ENCODE measurements around the gene OGDH.
"Not testable (repeated sequence)": the region's sequence is repeated elsewhere in the genome, so short reads cannot be mapped to it uniquely, and the experiment has no call there.

The OGDH gene

DNA sequence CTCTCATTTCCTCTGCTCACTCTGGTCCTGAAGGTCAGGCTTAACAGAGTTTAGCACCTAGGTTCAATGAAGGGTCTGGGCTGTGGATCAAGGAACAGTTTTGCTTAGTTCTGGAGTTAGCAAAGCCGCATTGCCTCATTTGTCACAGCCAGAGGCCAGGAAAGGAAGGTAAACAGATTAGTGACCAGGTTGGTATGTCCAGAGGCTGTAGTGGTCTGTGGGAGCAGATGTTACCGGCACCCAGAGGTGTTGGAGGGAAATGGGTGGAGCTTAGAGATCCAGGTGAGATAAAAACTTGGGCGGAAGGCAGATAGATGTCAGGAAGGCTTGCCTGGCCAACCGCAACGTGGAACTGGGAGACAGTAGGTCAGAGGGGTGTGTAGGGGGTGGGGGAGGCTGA is 105.6 kb downstream of the OGDH start:
- no peak for TF ChIP-seq ZNF274 (IDR thresholded peaks at IDR 0.05; ENCODE audit: low read depth, low read length)
- no peak overlapping the region for H3K4me3 ChIP-seq (ENCODE audit: low read length)

DNA sequence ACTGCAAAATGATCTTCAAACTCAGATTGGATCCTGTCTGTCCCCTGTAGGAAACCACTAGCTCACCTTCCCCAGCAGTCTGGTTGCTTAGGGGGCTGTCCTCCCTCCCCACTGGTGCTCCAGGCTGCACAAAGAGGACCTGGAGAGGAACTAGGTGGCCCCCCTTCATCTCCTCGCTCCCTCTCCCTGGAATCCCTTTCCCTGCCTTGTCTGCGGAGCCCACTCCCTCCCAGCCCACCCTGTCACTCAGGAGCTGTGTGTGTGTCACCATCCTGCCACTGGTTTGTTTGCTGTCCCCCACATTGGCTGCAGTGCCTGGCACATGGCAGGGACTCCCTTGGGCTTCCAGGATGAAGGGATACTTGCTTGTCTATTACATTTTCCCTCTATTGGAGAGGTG is 106.7 kb downstream of the OGDH start:
- no peak for TF ChIP-seq ZNF274 (IDR thresholded peaks at IDR 0.05; ENCODE audit: low read depth, low read length)
- H3K4me3 ChIP-seq (ENCODE audit: low read length): no peak overlapping the region

DNA sequence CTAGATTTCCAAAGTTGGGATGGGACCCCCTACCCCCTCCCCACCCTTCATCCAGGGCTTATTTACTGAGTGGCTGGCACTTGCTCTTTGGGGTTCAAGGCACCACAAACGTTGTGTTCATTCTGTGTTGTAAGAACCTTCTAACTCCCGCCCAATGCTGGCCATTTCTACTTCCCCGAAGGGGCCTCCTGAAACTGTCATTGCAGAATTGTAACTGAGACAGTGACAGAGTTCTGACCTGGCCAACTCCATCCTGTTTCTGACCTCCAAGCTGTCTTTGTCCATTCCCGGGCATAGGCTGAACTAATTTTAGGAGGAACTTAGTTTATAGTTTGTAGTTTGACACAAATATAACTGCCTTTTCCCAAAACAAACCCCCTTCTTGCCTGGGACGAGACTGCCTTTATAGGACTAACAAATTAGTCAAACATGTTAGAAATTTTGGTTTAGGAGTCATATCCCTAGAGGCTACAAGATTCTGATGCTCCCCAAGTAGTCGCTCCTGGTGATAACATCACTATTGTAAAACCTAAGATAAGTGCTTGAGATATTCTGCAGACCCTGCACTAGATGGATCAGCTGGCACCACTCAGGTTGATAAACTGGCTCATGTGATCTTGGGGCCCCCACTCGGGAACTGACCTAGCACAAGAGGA is 107.4 kb downstream of the OGDH start:
- no peak overlapping the region for H3K4me3 ChIP-seq (ENCODE audit: low read length)
- TF ChIP-seq ZNF274 (IDR thresholded peaks at IDR 0.05; ENCODE audit: low read depth, low read length): no peak

DNA sequence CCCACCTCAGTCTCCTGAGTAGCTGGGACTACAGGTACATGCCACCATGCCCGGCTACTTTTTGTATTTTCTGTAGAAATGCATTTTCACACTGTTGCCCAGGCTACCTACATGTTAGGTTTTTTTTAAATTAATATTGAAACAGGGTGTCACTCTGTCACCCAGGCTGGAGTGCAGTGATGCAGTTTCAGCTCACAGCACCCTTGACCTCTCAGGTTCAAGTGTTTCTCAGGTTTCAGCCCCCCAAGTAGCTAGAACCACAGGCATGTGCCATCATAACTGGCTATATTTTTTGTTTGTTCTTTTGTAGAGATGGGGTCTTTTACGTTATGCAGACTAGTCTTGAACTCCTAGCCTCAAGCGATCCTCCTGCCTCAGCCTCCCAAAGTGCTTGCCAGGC is 109.8 kb downstream of the OGDH start:
- no peak for TF ChIP-seq ZNF274 (IDR thresholded peaks at IDR 0.05; ENCODE audit: low read depth, low read length)
- H3K4me3 ChIP-seq (ENCODE audit: low read length): no peak overlapping the region

DNA sequence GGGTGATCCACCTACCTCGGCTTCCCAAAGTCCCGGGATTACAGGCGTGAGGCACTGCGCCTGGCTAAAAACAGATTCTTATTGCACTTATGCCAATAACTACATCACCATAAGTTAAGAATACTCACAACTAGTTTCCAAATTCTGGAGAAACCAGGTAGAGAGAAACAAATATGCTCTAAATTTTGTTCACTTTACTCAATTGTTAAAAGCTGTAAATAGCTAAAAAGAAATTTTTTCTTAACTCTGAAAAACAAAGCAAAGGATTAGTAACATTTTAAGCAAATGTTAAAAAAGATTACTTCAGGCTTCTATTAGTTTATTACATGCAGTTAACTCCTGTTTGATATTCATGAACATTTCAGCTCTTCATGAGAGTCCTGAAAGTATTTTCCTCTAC is 113.9 kb downstream of the OGDH start:
- no peak overlapping the region for H3K4me3 ChIP-seq (ENCODE audit: low read length)
- no peak for TF ChIP-seq ZNF274 (IDR thresholded peaks at IDR 0.05; ENCODE audit: low read depth, low read length)

DNA sequence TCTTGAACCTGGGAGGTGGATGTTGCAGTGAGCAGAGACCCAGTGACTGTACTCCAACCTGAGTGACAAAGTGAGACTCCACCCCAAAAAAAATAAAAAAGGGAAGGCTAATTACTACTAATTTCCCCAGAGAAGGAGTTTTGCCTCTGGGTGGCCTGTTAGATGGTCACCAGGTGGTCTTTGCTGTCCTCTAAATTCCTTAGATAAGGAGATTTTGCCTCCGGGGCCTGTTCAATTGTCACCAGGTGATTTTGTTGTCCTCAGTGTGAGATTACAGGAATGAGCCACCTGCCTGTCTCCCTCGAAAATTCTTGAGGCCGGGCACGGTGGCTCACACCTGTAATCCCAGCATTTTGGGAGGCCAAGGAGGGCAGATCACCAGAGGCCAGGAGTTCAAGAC is 117.8 kb downstream of the OGDH start:
- TF ChIP-seq ZNF274 (IDR thresholded peaks at IDR 0.05; ENCODE audit: low read depth, low read length): no peak
- H3K4me3 ChIP-seq (ENCODE audit: low read length): no peak overlapping the region

DNA sequence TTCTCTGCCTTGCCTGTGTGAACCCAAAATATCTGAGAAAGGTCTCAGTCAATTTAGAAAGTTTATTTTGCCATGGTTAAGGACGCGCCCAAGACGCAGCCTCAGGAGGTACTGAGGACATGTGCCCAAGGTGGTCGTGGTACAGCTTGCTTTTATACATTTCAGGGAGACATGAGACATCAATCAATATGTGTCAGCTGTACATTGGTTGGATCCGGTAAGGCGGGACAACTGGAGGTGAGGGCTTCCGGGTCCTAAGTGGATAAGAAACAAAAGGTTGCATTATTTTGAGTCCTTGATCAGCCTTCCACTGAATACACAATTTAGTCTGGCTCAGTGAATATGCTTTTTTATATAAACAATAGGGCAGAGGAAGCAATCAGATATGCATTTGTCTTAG is 119.8 kb downstream of the OGDH start:
- H3K4me3 ChIP-seq (ENCODE audit: low read length): not testable (repeated sequence)

DNA sequence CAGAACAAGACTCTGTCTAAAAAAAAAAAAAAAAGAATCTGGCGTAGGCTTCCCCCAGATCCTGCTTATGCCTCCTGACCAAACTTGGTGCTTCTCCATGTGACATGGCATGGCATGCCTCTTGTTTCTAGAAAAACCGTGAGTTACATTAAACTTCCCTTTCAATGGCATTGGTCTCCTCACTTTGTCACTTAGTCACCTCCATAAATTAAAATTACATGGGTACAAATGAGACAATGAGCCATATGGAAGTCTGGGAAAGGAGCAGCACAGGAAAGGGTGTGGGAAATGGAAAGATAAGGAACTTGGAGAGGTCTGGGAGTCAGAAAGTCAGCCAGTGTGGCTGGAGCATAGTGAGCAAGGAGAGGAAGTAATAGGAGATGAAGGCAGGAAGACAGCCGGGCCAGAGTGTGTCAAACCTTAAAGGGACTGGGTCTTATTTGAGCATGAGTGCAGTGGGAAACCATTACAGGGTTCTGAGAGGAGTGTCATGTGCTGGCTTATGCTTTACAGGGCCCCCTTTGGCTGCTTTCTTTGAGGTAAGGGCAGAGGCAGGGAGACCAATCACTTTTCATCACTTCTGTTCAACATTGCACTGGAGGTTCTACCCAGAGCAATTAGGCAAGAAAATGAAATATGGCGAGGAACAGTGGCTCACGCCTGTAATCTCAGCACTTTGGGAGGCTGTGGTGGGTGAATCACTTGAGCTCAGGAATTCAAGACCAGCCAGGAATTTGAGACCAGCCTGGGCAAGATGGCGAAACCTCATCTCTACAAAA is 120.9 kb downstream of the OGDH start:
- TF ChIP-seq ZNF274 (IDR thresholded peaks at IDR 0.05; ENCODE audit: low read depth, low read length): no peak
- no peak overlapping the region for H3K4me3 ChIP-seq (ENCODE audit: low read length)

DNA sequence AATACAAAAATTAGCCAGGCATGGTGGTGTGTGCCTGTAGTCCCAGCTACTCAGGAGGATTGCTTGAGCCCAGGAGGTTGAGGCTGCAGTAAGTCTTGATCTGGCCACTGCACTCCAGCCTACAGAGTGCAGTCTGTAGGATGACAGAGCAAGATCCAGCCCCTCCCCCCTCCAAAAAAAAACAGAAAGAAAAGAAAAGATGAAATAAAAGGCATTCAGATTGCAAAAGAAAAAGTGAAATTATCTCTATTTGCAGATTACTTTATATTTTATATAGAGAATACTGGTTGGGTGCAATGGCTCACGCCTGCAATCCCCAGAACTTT is 121.5 kb downstream of the OGDH start:
- TF ChIP-seq ZNF274 (IDR thresholded peaks at IDR 0.05; ENCODE audit: low read depth, low read length): no peak
- H3K4me3 ChIP-seq (ENCODE audit: low read length): no peak overlapping the region

DNA sequence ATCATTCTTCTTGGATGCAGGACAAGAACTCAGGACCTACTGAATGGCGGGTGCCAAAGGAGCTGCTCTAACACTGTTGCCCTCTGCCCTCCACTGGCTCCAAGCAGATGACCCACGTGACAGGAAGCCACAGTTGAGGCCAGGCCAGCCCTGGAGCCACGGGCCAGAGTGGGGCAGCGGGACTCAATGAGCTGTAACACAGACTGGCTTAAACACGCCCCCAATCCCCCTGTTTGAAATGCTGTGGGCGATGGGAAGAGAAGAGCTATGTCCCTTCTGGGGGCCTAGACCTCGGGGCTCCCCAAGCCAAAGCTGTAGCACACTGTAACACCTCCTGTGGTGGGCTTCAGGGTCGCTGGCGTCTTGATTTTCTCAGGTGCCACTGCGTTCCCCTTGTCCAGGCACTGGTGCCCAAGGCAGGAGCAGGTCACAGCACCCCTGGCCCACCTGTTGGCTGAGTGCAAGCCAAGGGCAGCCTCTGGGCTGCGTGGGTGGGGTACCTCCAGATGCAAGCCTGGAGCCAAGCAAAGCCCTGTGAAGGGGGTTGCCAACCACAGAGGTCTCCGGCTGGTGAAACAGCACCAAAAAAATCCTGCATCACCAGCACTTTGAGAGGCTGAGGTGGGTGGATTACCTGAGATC is 123.6 kb downstream of the OGDH start:
- H3K4me3 ChIP-seq (ENCODE audit: low read length): no peak overlapping the region
- TF ChIP-seq ZNF274 (IDR thresholded peaks at IDR 0.05; ENCODE audit: low read depth, low read length): no peak

DNA sequence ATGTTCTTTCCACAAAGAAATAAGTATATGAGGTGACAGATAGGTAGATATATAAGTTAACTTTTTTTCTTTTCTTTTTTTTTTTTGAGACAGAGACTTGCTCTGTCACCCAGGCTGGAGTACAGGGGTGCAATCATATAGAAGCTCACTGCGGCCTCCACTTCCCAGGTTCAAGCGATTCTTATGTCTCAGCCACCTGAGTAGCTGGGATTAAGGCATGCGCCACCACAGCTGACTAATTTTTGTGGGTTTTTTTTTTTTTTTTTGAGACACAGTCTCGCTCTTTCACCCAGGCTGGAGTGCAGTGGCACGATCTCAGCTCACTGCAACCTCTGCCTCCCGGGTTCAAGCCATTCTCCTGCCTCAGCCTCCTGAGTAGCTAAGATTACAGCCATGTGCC is 126.5 kb downstream of the OGDH start:
- H3K4me3 ChIP-seq (ENCODE audit: low read length): not testable (repeated sequence)

DNA sequence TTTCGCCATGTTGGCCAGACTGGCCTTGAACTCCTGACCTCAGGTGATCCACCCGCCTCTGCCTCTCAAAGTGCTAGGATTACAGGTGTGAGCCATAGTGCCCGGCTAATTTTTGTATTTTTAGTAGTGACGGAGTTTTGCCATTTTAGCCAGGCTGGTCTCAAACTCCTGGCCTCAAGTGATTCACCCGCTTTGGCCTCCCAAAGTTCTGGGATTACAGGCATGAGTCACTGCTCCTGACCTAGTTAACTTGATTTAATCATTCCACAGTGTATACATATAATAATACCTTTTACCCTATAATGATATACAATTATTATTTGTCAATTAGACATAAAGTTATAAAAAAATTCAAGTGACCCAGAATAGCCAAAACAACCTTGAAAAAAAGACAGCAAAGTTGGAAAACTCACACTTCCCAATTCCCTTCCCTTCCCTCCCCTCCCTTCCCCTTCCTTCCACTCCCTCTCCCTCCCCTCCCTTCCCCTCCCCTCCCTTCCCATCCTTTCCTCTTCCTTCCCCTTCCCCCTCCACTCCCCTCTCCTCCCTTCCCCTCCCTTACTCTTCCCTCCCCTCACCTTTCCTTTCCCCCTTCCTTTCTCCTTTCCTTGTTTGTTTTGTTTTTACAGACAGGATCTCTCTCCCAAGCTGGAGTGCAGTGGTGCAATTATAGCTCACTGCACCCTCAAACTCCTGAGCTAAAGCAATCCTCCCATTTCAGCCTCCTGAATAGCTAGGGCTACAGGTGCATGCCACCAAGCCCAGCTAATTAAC is 127.5 kb downstream of the OGDH start:
- H3K4me3 ChIP-seq (ENCODE audit: low read length): no peak overlapping the region
- TF ChIP-seq ZNF274 (IDR thresholded peaks at IDR 0.05; ENCODE audit: low read depth, low read length): no peak

DNA sequence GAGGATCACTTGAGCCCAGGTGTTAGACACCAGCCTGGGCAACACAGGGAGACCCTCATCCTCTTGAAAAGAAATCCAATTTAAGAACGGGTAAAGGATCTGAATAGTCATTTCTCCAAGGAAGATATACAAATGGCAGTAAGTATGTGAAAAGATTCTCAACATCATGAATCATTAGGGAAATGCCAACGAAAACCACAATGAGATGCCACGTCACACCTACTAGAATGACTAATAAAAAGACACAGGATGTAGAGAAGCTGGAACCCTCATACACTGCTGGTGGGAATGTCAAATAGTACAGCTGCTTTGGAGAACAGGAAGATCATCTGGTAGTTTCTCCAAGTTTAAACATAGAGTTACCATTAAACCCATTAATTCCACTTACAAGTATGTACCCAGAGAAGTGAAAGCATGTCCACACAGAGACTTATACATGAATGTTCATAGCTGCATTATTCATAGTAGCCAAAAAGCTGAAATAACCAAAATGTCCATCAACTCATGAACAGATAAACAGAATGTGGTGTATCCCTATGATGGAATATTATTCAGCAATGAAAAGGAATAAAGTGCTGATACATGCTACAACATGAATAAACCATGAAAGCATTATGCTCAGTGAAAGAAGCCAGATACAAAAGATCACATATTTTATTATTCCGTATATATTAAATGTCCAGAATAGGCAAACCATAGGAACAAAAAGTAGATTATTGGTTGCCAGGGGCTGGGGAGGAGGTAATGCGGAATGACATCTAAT is 129.2 kb downstream of the OGDH start:
- H3K4me3 ChIP-seq (ENCODE audit: low read length): no peak overlapping the region
- TF ChIP-seq ZNF274 (IDR thresholded peaks at IDR 0.05; ENCODE audit: low read depth, low read length): no peak

DNA sequence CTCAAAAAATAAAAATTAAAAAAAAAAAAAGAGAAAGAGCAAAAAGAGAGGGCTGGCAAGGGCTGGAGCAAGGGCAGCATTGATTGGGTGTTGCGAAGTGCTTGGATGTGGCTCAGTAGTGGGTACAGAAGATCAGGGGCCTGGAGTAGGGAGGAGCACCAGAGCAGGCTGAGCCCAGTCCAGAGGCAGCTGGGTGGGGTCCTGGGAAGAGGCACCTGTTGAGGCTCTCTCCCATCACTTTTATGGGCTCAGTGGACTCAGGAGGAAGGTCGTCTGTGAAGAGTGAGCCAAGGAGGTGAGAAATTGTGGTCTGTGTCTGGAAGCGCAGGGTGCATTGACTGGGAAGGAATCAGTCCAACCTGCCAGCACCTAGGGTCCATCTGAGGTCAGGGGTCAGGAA is 130.5 kb downstream of the OGDH start:
- no peak overlapping the region for H3K4me3 ChIP-seq (ENCODE audit: low read length)
- TF ChIP-seq ZNF274 (IDR thresholded peaks at IDR 0.05; ENCODE audit: low read depth, low read length): no peak
